ENCODE results near the gene DNLZ.

GRCh38 chr9:136361754-136362449, 1.6 kb downstream of the DNLZ start:
- no peak for TF ChIP-seq CTCF (IDR thresholded peaks at IDR 0.05)
- no peak for TF ChIP-seq POLR2A (IDR thresholded peaks at IDR 0.05)
- no peak for TF ChIP-seq EP300 (IDR thresholded peaks at IDR 0.05)
- TF ChIP-seq POLR2AphosphoS5 (IDR thresholded peaks at IDR 0.05), result peak; percentile 15 to 81 (median 65)

Data from sigmoid colon (tissue), 4 donors.